HG02943 (cell line): ENCODE results near the gene MLH3.

ENCODE experiments used
- ATAC-seq: cut with Tn5 transposase; IDR thresholded peaks from one replicate; pipeline ENCODE4 v1.9.1; 2021; ENCODE audit warnings: mild to moderate bottlenecking, low read depth, moderate library complexity; ENCODE audit not compliant: unreplicated experiment

Gene MLH3

GRCh38 chr14:74988993-74989392, 62.3 kb downstream of the MLH3 start:
- no peak for ATAC-seq

DNA sequence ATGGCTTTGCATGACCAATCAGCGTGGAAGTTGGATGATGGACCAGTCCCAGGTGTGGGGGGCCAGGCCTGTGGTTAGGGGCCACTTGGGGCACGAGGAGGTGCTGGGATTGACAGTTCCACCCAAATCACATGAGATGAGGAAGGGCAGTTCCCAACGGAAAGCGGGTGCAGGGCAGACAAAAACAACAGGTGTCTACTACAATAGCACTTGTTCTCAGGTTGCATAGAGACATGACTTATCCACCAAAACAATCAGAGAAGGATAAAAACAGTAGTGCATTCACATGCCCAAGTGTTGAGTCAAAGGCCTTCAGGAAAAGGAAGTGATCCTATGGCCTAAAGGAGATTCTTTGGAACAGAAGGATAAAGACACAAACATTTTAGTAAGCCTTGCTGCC, 63.1 kb downstream of the MLH3 start:
- no peak for ATAC-seq

- no peak for ATAC-seq
Measured at GRCh38 chr14:74985806-74986205, 65.5 kb downstream of the MLH3 start.

DNA sequence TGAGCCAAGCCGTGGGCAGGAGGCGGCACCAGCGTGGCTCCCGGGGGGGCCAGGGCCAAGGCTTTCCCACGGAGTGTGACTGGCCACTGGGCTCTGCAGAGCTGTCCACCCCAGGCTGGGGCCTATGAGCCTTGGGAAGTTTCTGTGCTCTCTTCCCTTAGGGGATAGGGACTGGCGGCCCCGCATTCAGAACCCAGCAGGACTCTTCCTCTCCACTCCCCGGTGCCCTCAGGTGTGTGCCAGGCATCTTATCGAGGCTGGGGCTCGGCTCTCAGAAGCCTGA, 66.3 kb downstream of the MLH3 start:
- ATAC-seq = no peak

DNA sequence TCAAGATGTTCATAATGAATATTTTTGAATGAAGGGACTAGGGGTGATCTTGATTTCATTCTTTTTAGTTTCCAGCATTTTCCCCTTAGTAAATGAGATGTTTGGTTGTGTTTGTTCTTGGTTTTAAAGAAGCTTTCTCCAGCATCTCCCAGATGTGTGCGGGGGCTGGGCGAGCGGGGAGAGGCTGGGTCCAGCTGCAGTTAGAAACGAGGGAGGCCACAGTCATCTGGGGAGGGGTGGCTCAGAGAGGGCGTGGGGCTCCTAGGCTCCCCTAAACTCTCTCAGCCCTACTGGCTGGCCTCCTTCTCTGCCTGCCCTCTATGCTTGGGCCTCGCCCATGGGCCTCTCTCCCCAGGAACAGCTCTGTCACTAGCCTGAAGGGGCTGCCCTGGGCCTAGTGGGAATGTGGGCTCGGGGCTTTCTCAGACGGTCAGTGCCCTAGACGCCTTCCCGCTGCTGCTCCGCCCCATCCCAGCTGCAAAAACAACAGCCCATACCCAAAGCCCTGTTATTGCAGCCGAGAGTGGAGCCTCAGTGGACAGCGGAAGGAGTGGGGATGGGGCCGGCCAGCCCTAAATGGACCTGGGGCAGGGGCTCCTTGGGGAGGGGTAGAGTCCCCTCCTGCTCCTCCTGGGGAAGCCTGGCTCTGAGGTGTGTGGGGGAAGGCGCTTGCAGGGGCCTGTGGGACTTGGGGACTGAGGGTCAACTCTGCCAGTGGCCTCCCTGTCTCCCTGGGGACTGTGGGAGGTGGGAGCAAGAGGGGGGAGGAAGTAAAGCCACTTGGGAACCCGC, 66.8 kb downstream of the MLH3 start:
- ATAC-seq = no peak

GRCh38 chr14:74983343-74983742, 67.9 kb downstream of the MLH3 start:
- ATAC-seq = no peak

DNA sequence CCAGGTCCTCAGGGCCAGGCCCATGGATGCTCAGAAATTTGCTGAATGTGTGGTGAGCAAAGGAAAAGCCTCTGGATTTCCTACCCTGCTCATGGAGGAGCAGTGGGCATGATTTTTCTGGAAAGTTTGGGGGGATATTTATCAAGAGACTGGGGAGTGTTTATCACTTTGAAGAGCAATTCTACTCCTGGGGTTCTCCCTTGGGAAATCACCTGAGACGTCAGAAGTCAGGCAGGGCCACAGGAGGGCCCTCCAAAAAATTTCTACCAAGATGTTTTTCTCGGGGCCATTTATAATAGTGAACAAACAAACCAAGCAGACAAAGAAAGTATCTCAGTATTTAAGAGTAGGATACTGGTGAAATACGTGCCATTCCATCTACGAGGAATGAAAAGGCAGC, 68.6 kb downstream of the MLH3 start:
- ATAC-seq = no peak

DNA sequence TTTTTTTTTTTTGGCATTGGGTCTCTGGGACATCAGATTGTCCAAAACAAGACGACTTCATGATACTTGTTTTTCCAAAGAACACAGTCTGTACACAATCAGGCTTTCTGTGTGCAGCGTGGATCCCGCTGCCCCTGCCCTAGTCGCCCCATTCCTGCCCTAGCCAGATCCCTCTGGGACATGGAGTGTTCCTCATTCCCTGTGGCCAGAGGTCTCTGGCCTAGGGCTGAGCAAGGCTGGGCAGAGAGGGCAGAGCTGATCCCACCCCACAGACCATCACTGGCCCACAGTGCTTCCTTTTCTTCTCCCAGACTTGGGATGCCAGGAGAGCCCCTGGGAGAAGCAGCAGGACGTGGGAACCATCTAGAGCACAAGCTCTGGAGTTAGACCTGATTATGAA, 69.4 kb downstream of the MLH3 start:
- ATAC-seq = no peak

- no peak for ATAC-seq
Measured at GRCh38 chr14:74981462-74981782, 69.8 kb downstream of the MLH3 start.

- ATAC-seq = no peak
Measured at GRCh38 chr14:74980731-74981461, 70.4 kb downstream of the MLH3 start.

DNA sequence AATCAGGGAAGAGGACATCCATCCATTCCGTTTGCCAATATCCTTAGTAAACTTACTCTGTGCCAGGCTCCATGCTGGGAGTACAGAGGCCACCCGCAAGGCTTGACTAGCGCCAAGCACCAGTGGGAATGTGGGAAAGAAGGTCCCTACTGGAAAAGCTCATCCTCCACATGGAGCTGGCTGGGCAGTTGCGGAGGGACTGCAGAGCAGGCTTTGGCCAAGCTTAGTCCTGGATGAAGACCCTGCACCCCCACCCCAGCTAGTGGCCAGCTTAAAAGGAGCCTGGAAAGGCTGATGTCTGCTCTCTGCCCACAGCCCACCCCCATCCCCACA, 70.9 kb downstream of the MLH3 start:
- ATAC-seq = no peak

- ATAC-seq = no peak
Measured at GRCh38 chr14:74979442-74980397, 71.5 kb downstream of the MLH3 start.

GRCh38 chr14:74979029-74979428, 72.2 kb downstream of the MLH3 start:
- ATAC-seq = no peak

DNA sequence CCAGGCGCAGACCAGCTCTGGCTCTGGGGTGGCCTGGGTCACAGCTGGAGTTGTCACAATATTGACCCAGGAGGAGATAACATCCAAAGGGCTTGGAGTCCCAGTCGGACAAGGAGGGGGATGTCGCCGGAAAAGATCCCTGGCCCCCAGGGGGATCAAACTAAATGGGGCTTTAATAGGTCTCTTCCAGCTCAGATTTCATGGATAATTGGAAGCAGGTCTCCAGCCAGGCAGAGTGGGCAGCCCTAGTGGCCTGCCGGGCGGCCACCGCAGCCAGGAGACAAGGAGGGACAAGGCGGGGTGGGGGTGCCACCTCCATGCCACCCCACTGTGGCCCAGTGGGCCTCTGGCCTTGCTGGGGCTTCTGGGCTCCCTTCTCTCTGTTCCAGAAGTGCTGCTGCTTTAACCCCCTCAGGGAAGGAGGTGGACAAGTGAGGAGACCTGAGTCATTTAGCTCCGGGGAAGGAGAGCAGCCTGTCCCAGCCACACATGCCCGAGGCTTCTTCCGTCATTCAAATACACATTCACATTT, 72.8 kb downstream of the MLH3 start:
- ATAC-seq = no peak

GRCh38 chr14:74977901-74978385, 73.3 kb downstream of the MLH3 start:
- ATAC-seq = no peak

GRCh38 chr14:74977164-74977900, 73.9 kb downstream of the MLH3 start:
- no peak for ATAC-seq

DNA sequence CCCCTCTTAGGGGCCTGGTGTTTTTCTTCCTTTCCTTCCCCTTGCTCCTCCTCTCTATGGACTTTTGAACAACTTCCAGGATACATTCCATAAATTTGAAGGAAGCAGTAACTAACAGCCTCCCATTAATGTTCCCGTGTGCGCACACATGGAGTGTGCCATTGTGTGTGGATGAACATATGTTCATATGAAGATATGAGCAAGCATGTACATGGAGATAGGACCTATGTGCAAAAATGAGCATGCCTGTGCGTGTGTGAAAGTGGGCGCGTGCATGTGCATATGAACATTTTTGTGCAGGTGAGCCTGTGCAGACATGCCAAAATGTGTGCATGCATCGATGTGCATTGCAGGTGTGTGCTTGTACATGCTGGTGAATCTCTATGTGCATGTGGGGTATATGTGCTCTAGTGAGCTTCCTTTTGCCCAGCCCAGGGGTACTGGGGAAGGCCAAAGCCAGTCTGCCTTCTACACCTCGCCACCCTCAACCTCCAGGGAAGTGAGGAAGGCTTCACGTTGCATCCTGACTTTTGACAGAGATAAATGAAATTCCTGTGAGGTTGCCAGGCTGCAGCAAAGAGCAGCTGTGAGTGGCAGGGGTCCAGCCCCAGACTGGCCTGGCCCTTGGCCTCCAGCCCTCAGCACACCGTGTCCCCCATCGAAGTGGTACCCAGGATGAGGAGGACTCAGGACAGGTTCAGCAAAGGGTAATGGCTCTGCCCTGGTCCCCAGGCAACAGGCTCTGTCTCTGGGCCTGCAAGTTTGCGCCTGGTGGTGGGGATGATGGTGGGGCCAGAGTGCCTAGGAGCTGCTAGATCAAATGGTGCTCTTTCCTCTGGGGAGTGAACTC, 74.8 kb downstream of the MLH3 start:
- no peak for ATAC-seq

DNA sequence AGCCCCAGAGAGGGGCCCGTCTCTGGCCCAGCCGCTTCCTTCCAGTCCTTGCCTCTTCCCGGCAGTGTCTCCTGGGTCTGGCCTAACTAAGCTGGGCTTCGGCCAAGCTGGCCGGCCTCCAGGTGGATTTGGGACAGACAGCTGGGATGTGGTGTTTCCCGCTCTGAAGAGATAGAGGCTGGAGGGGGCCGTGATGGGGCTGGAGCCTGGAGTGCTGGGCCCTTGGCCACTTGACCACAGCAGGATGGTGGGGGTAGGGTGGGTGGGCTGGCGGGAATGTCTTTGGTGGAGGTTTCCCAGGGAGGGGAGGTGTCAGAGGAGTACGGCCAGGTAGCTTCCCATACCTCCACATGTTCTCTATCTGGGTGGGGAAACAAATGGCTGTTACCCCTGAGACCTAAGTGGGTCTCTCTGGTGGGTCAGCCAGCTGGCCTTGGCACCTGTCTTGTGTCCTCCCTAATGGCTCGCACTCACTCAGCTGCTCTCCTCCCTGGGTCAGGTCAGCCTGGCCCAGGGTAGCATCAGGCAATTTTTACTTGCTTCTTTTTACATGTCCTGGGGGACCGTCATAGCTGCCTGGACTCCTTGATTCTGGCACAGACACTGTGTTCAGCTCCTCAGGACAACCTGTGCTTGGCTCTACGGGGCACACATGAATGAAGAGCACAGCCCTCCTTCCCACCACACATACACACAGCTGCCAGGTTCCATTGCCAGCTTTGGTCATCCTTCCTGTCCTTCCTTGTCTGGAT, 76.0 kb downstream of the MLH3 start:
- no peak for ATAC-seq
